ENCODE results near the gene CENPO.
"Not testable (repeated sequence)": the region's sequence is repeated elsewhere in the genome, so short reads cannot be mapped to it uniquely, and the experiment has no call there.

CENPO gene

GRCh38 chr2:24791452-24791851 lies 1.8 kb upstream of the CENPO start:
- DNase-seq = no peak

GRCh38 chr2:24792542-24792873 lies 717 bp upstream of the CENPO start:
- no peak for DNase-seq

- DNase-seq = peak; percentile 30
Observed at GRCh38 chr2:24793761-24794435, 673 bp downstream of the CENPO start.

- no peak for DNase-seq
Observed at GRCh38 chr2:24797644-24798043, 4.4 kb downstream of the CENPO start.

GRCh38 chr2:24800487-24800886 lies 7.3 kb downstream of the CENPO start:
- DNase-seq = not testable (repeated sequence)

GRCh38 chr2:24805811-24806660 lies 12.8 kb downstream of the CENPO start:
- not testable (repeated sequence) for DNase-seq

GRCh38 chr2:24806661-24807036 lies 13.4 kb downstream of the CENPO start:
- DNase-seq = no peak

GRCh38 chr2:24809316-24810007 lies 16.2 kb downstream of the CENPO start:
- DNase-seq = no peak

- DNase-seq = no peak
Observed at GRCh38 chr2:24813691-24814137, 20.5 kb downstream of the CENPO start.

GRCh38 chr2:24814516-24814915 lies 21.3 kb downstream of the CENPO start:
- no peak for DNase-seq

GRCh38 chr2:24815171-24815570 lies 21.9 kb downstream of the CENPO start:
- no peak for DNase-seq

- no peak for DNase-seq
Observed at GRCh38 chr2:24816404-24816803, 23.2 kb downstream of the CENPO start.

- no peak for DNase-seq
Observed at GRCh38 chr2:24816884-24817283, 23.7 kb downstream of the CENPO start.

- no peak for DNase-seq
Observed at GRCh38 chr2:24818721-24819167, 25.5 kb downstream of the CENPO start.

- DNase-seq = no peak
Observed at GRCh38 chr2:24819442-24820174, 26.4 kb downstream of the CENPO start.

- no peak for DNase-seq
Observed at GRCh38 chr2:24820175-24820513, 26.9 kb downstream of the CENPO start.

GRCh38 chr2:24820598-24821432 lies 27.6 kb downstream of the CENPO start:
- DNase-seq = no peak

- DNase-seq = no peak
Observed at GRCh38 chr2:24821433-24821891, 28.2 kb downstream of the CENPO start.

GRCh38 chr2:24822049-24822706 lies 29.0 kb downstream of the CENPO start:
- DNase-seq = no peak

- DNase-seq = no peak
Observed at GRCh38 chr2:24824071-24824588, 30.9 kb downstream of the CENPO start.
